Pancreas (tissue), 10 donors: Measurements from ENCODE around the gene DNAJB2. TPM values are rescaled to one million over a fixed set of nuclear protein-coding genes. Genes with fewer than 3 reads are reported as not detected.

Experiments
- ATAC-seq, 4 donors: fragments of 200-7000 bp; cut with Tn5 transposase; one replicate each; pipeline versions ENCODE4 v1.8.0 to v1.9.1; 2020; ENCODE audit warnings: mild to moderate bottlenecking in 4 of 4, moderate library complexity in 4 of 4
- DNase-seq, 6 donors: peaks; one replicate each; pipeline ENCODE4 v3.0.0-alpha.2; 2020
- FAIRE-seq: peaks from 2 replicates; lab custom pipeline; 2012; peaks lifted over from hg19 to GRCh38; lab: Jason Lieb, UNC
- H3K27ac ChIP-seq, 4 donors: fragments of 200-600 bp; sonication (generic); 1 replicate in 3 of 4; 2 replicates in 1 of 4; pipeline versions ENCODE4 v1.5.0 to v1.8.0; 2020
- H3K27me3 ChIP-seq, 4 donors: fragments of 200-600 bp; one replicate each; pipeline ENCODE4 v1.8.0; 2021
- H3K36me3 ChIP-seq, 3 donors: fragments of 200-600 bp; sonication (generic) in 1 of 3; one replicate each; pipeline versions ENCODE4 v1.5.0 to v1.8.0; 2020 to 2021
- H3K4me1 ChIP-seq, 3 donors: fragments of 200-600 bp; one replicate each; pipeline ENCODE4 v1.8.0; 2021
- H3K4me3 ChIP-seq, 4 donors: fragments of 200-600 bp; sonication (generic) in 2 of 4; one replicate each; pipeline versions ENCODE4 v1.5.0 to v1.8.0; 2020 to 2021
- H3K9me3 ChIP-seq, 4 donors: fragments of 200-600 bp; one replicate each; pipeline ENCODE4 v1.8.0; 2021
- WGBS, 2 donors: extraction: QIAGEN DNeasy Blood & Tissue Kit; methylation state at CpG; one replicate each; pipeline ENCODE4 v1.1.7; 2013; 5-methylcytosine and 5-hydroxymethylcytosine counted together
- intact Hi-C, 3 donors: fragments of 100-400 bp; cut with DNase I; formaldehyde crosslinking; loops; one replicate each; pipeline versions ENCODE4 v1.11.1 to v1.14.2; 2022
- polyA plus RNA-seq, 2 donors: library from polyadenylated mRNA; stranded (reverse); fragments of 200-250 nt; gene quantifications; one replicate each; pipeline ENCODE4 v1.2.3, GENCODE V29; 2013
- total RNA-seq, 6 donors: library from RNA; stranded (reverse); fragmentation: NEBNext Ultra II Directional in 4 of 6; extraction: Animal tissue kit (Norgen Biotek cat#: 25700) in 4 of 6; gene quantifications; one replicate each; pipeline versions ENCODE4 v1.2.1 to v1.2.4, GENCODE V29; 2021 to 2023
- TF ChIP-seq, protein P1 (sequence below), 4 donors: fragments of 200-600 bp; sonication (generic) in 3 of 4; IDR thresholded peaks; one replicate each; pipeline versions ENCODE4 v1.5.0 to v1.8.0; 2021; ENCODE audit warnings: antibody characterized with exemption in 4 of 4
- donor health status: healthy with polysubstance abuse.
- donor health status: DM: no; HTN: no; CAD: no; lungs with moderate emphysema.
- donor health status: DM: no; HTN: no; CAD: no.
- donor health status: control.
- donor health status: control.
- donor health status: Bipolar disorder and iron deficiency.
- donor health status: DM: yes; HTN: yes; CAD: no.
- donor health status: DM: no; HTN: no; CAD: no.
- donor health status: DM: no; HTN: no; CAD: no.
- donor health status: DM: yes; HTN: yes; CAD: no.

Gene DNAJB2
- total and polyA plus RNA-seq, 8 donors, result 44.5 to 96.3 (median 63.0) TPM

DNA sequence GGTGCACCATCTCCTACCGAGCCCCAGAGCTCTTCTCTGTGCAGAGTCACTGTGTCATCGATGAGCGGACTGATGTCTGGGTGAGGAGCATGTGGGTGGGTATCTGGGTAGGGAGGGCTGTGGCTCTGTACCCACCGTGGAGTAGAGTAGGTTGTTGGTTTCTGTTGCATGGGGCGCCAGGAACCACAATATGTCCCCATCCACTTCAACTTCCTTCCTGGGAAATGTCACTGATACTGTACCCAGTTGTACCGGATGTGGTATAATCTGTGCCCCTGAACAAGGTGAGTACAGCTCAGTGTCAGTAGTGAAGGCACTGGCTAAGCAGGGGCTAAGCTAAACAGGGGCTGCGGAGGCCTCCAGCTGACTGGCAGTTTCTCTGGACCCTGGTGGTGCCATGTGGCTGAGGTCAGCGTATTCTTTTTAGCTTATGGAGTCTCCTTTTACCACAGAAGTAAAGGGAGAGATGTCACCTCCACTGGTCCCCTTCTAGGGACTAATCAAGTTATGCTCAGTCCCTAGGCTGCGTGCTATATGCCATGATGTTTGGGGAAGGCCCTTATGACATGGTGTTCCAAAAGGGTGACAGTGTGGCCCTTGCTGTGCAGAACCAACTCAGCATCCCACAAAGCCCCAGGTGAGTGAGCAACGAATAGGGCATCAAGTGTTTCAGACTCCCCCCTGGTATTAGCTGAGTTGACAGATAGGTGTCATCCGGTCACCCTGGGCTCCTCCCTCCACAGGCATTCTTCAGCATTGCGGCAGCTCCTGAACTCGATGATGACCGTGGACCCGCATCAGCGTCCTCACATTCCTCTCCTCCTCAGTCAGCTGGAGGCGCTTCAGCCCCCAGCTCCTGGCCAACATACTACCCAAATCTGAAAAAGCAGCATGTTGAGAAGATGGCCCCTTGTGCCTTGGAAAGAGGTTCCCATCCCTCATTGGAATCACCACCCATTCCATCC is 31.2 kb upstream of the DNAJB2 start:
- DNase-seq (no peak), ATAC-seq (no peak), FAIRE-seq (no peak)
- Histone ChIP-seq H3K4me1 (peaks cover 26 to 66% (median 32%) of the 10 kb centered on the region in 3 donors), H3K27ac (peak overlapping the region in 3 of 4 donors; percentile 90 to 96 (median 94)), H3K27me3 (no peaks in the 10 kb centered on the region), H3K9me3 (no peaks in the 10 kb centered on the region), H3K36me3 (peaks cover 0 to 5% (median 0%) of the 10 kb centered on the region in 3 donors), H3K4me3 (no peak overlapping the region)
- 90 to 93% methylated on average over 17 of the region's 17 CpGs for WGBS, 2 donors
- TF ChIP-seq, protein P1, sequence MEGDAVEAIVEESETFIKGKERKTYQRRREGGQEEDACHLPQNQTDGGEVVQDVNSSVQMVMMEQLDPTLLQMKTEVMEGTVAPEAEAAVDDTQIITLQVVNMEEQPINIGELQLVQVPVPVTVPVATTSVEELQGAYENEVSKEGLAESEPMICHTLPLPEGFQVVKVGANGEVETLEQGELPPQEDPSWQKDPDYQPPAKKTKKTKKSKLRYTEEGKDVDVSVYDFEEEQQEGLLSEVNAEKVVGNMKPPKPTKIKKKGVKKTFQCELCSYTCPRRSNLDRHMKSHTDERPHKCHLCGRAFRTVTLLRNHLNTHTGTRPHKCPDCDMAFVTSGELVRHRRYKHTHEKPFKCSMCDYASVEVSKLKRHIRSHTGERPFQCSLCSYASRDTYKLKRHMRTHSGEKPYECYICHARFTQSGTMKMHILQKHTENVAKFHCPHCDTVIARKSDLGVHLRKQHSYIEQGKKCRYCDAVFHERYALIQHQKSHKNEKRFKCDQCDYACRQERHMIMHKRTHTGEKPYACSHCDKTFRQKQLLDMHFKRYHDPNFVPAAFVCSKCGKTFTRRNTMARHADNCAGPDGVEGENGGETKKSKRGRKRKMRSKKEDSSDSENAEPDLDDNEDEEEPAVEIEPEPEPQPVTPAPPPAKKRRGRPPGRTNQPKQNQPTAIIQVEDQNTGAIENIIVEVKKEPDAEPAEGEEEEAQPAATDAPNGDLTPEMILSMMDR (IDR thresholded peaks at IDR 0.05), result no peak
- intact Hi-C loops, result no loop called here

DNA sequence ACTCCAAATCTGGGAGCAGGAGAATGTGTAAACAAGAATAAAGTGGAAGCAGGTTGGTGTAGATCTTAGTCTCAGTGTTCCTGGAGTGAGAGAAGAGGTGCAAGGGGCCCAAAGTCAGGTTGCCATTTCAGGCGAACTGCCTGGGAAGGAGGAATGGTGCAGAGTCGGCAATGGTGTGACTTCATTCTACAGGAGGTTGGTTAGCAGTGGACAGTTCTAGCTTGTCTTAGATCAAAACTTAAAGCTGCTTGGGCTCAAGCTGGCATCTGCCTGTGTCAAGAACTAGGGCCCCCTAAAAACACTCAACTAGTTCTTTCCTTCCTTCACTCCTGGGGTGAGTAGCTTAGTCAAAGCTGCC is 30.3 kb upstream of the DNAJB2 start:
- intact Hi-C loops, result no loop called here
- Histone ChIP-seq H3K4me3 (peak overlapping the region in 2 of 4 donors; percentile 14 to 25), H3K36me3 (peaks cover 0 to 5% (median 0%) of the 10 kb centered on the region in 3 donors), H3K4me1 (peaks cover 26 to 66% (median 32%) of the 10 kb centered on the region in 3 donors), H3K27ac (peak overlapping the region; percentile 90 to 96 (median 92)), H3K27me3 (no peaks in the 10 kb centered on the region), H3K9me3 (no peaks in the 10 kb centered on the region)
- WGBS, 2 donors, result 56 to 58% methylated on average over 2 of the region's 2 CpGs
- ATAC-seq, result no peak
- FAIRE-seq, result no peak
- TF ChIP-seq, protein P1 (IDR thresholded peaks at IDR 0.05), result no peak
- no peak for DNase-seq

- ATAC-seq (peak; percentile 66 to 71 (median 68)), DNase-seq (peak; percentile 76 to 89 (median 88)), FAIRE-seq (no peak)
- no peaks in the 10 kb centered on the region for H3K9me3 ChIP-seq
- 3 to 5% methylated on average over 7 of the region's 7 CpGs for whole genome bisulfite sequencing, 2 donors
- peak overlapping the region; percentile 90 to 96 (median 92) for H3K27ac ChIP-seq
- peak overlapping the region in 2 of 4 donors; percentile 14 to 25 for H3K4me3 ChIP-seq
- TF ChIP-seq, protein P1 (IDR thresholded peaks at IDR 0.05), result no peak
- intact Hi-C loops, result no loop called here
- H3K27me3 ChIP-seq, result no peaks in the 10 kb centered on the region
- H3K36me3 ChIP-seq, result peaks cover 0 to 5% (median 0%) of the 10 kb centered on the region in 3 donors
- H3K4me1 ChIP-seq, result peaks cover 26 to 67% (median 32%) of the 10 kb centered on the region in 3 donors
Observed at GRCh38 chr2:219249203-219249980, 29.8 kb upstream of the DNAJB2 start.

GRCh38 chr2:219250049-219250781 is 29.0 kb upstream of the DNAJB2 start:
- ATAC-seq (no peak), FAIRE-seq (no peak), DNase-seq (no peak)
- no peaks in the 10 kb centered on the region for H3K9me3 ChIP-seq
- WGBS, 2 donors, result 78 to 79% methylated on average over 22 of the region's 22 CpGs
- H3K36me3 ChIP-seq, result peaks cover 0 to 5% (median 0%) of the 10 kb centered on the region in 3 donors
- H3K27me3 ChIP-seq, result no peaks in the 10 kb centered on the region
- TF ChIP-seq, protein P1 (IDR thresholded peaks at IDR 0.05), result no peak
- intact Hi-C loops, result no loop called here
- H3K4me3 ChIP-seq, result peak overlapping the region in 1 of 4 donors; percentile 25
- peaks cover 26 to 68% (median 32%) of the 10 kb centered on the region in 3 donors for H3K4me1 ChIP-seq
- H3K27ac ChIP-seq, result peak overlapping the region; percentile 90 to 96 (median 92)
